Fibroblast of mammary gland (primary cell): Measurements from ENCODE around the gene GRIN3A.

Experiments
- DNase-seq: peaks from one replicate; pipeline ENCODE4 v3.0.0-alpha.2; 2010; ENCODE audit warnings: low read depth
- H3K4me3 ChIP-seq: 2 replicates; pipeline ENCODE4 v1.5.1; 2011; ENCODE audit warnings: low read depth, mild to moderate bottlenecking, low read length, moderate library complexity; ENCODE audit not compliant: control insufficient read depth
- TF ChIP-seq, protein P1 (sequence below): conservative IDR thresholded peaks from 2 replicates; pipeline ENCODE4 v1.5.1; 2011; ENCODE audit warnings: low read depth, low read length, inconsistent platforms; ENCODE audit not compliant: control insufficient read depth, insufficient read depth

GRIN3A gene

DNA sequence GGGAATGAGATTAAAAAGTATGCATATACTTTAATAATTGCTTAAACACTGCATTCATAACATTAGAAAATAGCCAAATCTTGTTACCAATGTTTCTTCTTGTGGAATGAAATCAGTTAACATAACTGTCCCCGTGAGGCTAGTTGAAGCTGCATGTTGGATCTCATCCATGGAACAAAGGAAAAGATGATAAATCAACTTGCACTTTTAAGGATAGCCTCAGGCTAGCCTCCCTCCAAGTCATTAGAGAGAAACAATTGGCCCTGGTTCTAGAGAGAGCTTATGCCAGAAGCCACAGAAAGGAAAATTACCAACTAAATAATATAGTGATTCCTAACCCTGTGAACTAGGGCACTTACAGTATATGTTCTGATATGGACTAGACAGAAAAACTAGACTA, 66.9 kb downstream of the GRIN3A start:
- no peak overlapping the region for H3K4me3 ChIP-seq
- TF ChIP-seq, protein P1, sequence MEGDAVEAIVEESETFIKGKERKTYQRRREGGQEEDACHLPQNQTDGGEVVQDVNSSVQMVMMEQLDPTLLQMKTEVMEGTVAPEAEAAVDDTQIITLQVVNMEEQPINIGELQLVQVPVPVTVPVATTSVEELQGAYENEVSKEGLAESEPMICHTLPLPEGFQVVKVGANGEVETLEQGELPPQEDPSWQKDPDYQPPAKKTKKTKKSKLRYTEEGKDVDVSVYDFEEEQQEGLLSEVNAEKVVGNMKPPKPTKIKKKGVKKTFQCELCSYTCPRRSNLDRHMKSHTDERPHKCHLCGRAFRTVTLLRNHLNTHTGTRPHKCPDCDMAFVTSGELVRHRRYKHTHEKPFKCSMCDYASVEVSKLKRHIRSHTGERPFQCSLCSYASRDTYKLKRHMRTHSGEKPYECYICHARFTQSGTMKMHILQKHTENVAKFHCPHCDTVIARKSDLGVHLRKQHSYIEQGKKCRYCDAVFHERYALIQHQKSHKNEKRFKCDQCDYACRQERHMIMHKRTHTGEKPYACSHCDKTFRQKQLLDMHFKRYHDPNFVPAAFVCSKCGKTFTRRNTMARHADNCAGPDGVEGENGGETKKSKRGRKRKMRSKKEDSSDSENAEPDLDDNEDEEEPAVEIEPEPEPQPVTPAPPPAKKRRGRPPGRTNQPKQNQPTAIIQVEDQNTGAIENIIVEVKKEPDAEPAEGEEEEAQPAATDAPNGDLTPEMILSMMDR = no peak
- DNase-seq = no peak

DNA sequence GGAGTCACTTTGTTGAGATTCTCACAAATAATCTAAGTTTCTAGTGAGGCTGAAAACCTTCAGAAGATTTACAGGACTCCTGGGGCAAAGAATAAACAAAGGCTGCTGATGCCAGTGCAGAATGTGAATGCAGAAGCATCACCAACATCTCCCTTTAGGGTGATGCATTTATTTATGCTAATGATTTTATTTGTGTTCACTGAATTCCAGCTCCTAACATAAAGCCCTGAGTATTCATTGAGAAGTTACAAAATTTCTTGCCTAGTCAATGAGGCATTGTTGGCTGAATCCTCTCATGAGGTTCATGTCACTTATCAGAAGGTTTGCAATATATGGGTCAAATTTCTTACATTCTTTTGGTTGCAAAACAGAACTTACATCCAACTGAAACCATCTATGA, 70.0 kb downstream of the GRIN3A start:
- TF ChIP-seq, protein P1 = no peak
- no peak overlapping the region for H3K4me3 ChIP-seq
- no peak for DNase-seq

DNA sequence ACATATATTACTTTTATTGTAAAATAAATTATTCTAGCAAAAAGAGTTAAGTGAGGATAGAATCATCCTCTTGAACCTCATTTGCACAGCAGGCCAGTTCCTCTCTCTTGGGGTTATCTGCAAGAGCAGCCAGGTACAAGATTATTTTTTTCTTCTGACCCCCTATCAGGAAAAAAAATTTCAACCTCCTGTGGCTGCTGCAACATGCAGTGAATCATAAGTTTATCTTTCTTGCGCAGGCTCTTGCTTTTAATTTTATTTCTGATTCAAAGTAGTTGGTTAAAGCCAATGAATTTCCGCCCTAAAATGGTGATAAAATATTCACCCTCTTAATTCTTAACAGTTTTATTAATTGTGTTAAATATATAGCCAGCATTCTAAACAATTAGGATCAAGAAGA, 74.0 kb downstream of the GRIN3A start:
- no peak overlapping the region for H3K4me3 ChIP-seq
- TF ChIP-seq, protein P1 = no peak
- no peak for DNase-seq

DNA sequence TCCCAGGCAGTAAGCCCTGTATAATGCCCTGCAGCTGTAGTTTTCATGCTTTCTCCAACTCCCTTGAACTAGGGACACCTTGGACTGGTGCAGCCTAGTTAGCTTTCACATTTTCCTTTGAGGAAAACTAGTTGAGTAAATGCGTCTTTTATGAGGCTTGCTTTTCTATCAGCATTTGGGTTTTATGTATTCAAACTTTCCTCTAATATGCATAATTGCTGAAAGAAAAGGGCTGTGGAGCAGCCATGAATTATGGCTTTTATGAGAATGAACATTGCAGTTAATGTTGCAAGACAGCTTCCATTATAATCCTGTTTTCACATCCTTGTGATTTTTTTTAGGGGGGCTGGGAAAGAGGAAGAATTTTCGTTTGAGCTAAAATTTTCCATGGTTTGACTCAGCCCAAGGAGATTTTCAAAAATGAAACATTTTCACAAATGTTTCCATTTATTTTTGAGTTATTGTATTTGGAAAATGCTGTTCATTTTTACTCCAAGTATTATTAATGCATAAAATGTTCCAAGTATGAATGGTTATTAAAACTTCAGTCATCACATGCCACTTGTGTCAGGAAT, 85.8 kb downstream of the GRIN3A start:
- TF ChIP-seq, protein P1 = no peak
- no peak overlapping the region for H3K4me3 ChIP-seq
- DNase-seq = no peak

DNA sequence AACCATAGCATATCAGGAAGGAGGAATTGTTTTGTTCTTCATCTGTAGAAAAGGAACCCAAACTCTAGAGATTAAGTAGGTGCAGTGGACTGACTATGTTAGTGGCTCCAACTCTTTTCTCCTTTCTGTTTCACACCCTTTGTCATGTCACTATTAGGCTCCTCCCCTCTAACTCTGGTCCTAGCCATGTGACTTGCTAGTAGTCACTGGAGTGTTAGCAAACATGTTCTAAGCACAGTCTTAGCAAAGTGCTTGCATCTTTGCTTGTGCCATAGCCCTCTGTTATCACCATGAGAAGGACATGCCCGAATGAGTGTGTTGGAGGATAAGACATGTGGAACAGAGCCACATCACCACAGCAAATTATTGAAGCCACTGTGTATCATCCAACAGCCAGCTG, 88.3 kb downstream of the GRIN3A start:
- no peak overlapping the region for H3K4me3 ChIP-seq
- DNase-seq = no peak
- TF ChIP-seq, protein P1 = no peak

DNA sequence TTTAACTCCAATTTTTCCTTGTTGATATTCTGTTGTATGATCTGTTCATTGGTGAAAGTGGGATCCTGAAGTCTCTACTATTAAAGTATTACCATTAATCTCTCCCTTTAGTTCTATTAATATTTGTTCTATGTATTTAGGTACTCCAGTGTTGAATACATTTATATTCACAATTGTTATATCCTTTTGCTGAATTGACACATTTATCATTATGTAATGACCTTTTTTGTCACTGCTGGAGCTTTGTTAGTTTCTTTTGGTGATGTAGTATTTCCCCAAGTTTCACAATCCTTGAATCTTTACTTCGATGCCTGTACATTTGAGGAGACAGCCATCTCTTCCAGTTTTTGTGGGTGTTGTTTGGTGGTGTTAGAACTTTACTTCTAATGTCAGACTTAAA, 90.0 kb downstream of the GRIN3A start:
- TF ChIP-seq, protein P1 = no peak
- no peak for DNase-seq

DNA sequence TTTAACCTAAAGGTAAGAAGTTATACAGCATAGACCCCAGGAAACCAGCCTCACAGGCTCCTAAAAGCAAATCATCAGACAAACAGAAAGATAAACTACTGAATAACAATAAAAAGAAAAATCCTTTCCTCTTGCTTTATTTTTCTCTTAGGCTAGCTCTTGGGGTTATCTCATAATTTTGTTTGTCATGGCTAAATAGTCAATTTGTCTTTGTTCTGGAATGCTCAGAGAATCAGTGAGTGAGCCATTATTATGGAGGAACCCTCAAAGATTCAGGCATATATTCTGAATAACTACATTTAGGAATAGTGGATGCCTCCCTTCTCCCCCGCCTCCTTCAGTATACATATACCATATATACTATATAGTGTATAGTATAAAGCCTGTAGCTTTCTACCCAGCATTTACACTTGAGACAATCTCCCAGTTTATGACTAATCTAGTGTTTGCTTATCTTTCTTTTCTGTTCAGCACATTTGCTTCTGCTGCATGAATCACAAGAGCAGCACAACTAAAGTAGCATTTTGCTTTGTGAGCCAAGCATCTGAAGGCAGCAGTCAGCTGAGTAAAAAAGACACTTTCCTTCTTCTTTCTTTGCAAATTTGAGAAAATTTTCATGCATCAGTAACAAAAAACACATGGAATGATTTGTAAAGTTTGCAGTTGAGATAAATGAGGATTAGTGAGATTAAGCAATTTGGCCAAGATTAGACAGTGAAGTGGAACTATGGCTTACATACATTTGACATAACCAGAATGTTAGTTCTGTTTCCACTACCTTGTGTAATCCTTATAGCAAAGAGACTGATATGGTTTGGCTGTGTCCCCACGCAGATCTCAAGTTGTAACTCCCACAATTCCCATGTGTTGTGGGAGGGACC, 98.4 kb downstream of the GRIN3A start:
- TF ChIP-seq, protein P1 = no peak
- peak; percentile 24 for DNase-seq
- H3K4me3 ChIP-seq = no peak overlapping the region

More for the DNA sequence above, 90.0 kb downstream of the GRIN3A start:
- no peak overlapping the region for H3K4me3 ChIP-seq
